HepG2 (cell line): Measurements from ENCODE around the gene TTC6. TPM values are rescaled to one million over a fixed set of nuclear protein-coding genes. Genes with fewer than 3 reads are reported as not detected.

Experiments
- CEBPB ChIP-seq: IDR thresholded peaks from 2 replicates; pipeline ENCODE4 v1.6.1; 2011; ENCODE audit warnings: low read depth, low read length, improper control_type of control experiment, borderline replicate concordance
- HNRNPL ChIP-seq: fragments of 200-400 bp; formaldehyde crosslinking; IDR thresholded peaks from 2 replicates; pipeline ENCODE4 v1.6.1; 2017; ENCODE audit warnings: mild to moderate bottlenecking, low read depth, low read length
- ISL2 ChIP-seq: sonication (generic); formaldehyde crosslinking; IDR thresholded peaks from 2 replicates; pipeline ENCODE4 v1.5.0; 2020; ENCODE audit warnings: missing genetic modification reagents
- KDM6A ChIP-seq: IDR thresholded peaks from 2 replicates; pipeline ENCODE4 v1.6.1; 2016; ENCODE audit warnings: low read depth
- NCOA1 ChIP-seq: sonication (generic); formaldehyde crosslinking; IDR thresholded peaks from 2 replicates; pipeline ENCODE4 v1.9.0; 2021; ENCODE audit warnings: missing genetic modification reagents
- NR2C2 ChIP-seq: sonication (generic); formaldehyde crosslinking; IDR thresholded peaks from 2 replicates; pipeline ENCODE4 v1.4.0; 2020; ENCODE audit warnings: missing genetic modification reagents, mild to moderate bottlenecking, moderate library complexity, borderline replicate concordance
- PRMT3 ChIP-seq: sonication (generic); formaldehyde crosslinking; IDR thresholded peaks from 2 replicates; pipeline ENCODE4 v1.8.1; 2022; ENCODE audit warnings: low read depth, mild to moderate bottlenecking, moderate library complexity, missing genetic modification reagents, borderline replicate concordance
- ZBTB21 ChIP-seq: sonication (generic); formaldehyde crosslinking; IDR thresholded peaks from 2 replicates; pipeline ENCODE4 v1.4.0; 2020; ENCODE audit warnings: missing genetic modification reagents
- ZNF10 ChIP-seq: sonication (generic); formaldehyde crosslinking; IDR thresholded peaks from 2 replicates; pipeline ENCODE4 v1.4.0; 2020; ENCODE audit warnings: mild to moderate bottlenecking, low read depth, missing genetic modification reagents, borderline replicate concordance
- ZNF101 ChIP-seq: sonication (generic); formaldehyde crosslinking; IDR thresholded peaks from 2 replicates; pipeline ENCODE4 v1.4.0; 2020; ENCODE audit warnings: mild to moderate bottlenecking, low read depth, missing genetic modification reagents, borderline replicate concordance
- ZNF431 ChIP-seq: sonication (generic); formaldehyde crosslinking; IDR thresholded peaks from 2 replicates; pipeline ENCODE4 v1.9.0; 2022; ENCODE audit warnings: missing genetic modification reagents, low read depth, mild to moderate bottlenecking, borderline replicate concordance
- ZNF616 ChIP-seq: sonication (generic); formaldehyde crosslinking; IDR thresholded peaks from 2 replicates; pipeline ENCODE4 v1.5.0; 2020; ENCODE audit warnings: low read depth, mild to moderate bottlenecking, missing genetic modification reagents
- polyA plus RNA-seq, 8 experiments: library from polyadenylated mRNA; depleted of rRNA in 3 of 8; stranded (reverse) in 7 of 8; unstranded in 1 of 8; fragments of >200 nt; fragmentation: Illumina TruSeq in 4 of 8; extraction: Trizol in 4 of 8; gene quantifications; 2 replicates each; pipeline versions ENCODE4 v1.2.1 to v1.2.3, GENCODE V29; 2011 to 2016; ENCODE audit warnings: low read depth in 4 of 8, missing spikeins in 1 of 8, mixed read lengths in 1 of 8; ENCODE audit not compliant: insufficient read depth in 1 of 8
- total RNA-seq, 5 experiments: library from RNA; depleted of rRNA; stranded (reverse); fragments of >200 nt; fragmentation: Illumina TruSeq; extraction: Trizol; gene quantifications; 2 replicates each; pipeline ENCODE4 v1.2.3, GENCODE V29; 2016; ENCODE audit warnings: low read depth in 1 of 5
- TF ChIP-seq, protein P1 (sequence below): sonication (generic); formaldehyde crosslinking; IDR thresholded peaks from 2 replicates; pipeline ENCODE4 v1.9.0; 2021; ENCODE audit warnings: missing genetic modification reagents, mild to moderate bottlenecking, borderline replicate concordance
- TF ChIP-seq, protein P2 (sequence below): sonication (generic); formaldehyde crosslinking; IDR thresholded peaks from 2 replicates; pipeline ENCODE4 v1.4.0; 2020; ENCODE audit warnings: missing genetic modification reagents, mild to moderate bottlenecking, borderline replicate concordance
- TF ChIP-seq, protein P3 (sequence below): sonication (generic); formaldehyde crosslinking; IDR thresholded peaks from 2 replicates; pipeline ENCODE4 v1.4.0; 2020; ENCODE audit warnings: missing genetic modification reagents
- TF ChIP-seq, protein P4 (sequence below): sonication (generic); formaldehyde crosslinking; IDR thresholded peaks from 2 replicates; pipeline ENCODE4 v1.4.0; 2020; ENCODE audit warnings: missing genetic modification reagents, low read depth, mild to moderate bottlenecking, borderline replicate concordance
- TF ChIP-seq, protein P5 (sequence below): sonication (generic); formaldehyde crosslinking; IDR thresholded peaks from 2 replicates; pipeline ENCODE4 v1.5.0; 2020; ENCODE audit warnings: mild to moderate bottlenecking, missing genetic modification reagents
- TF ChIP-seq, protein P6 (sequence below): sonication (generic); formaldehyde crosslinking; IDR thresholded peaks from 2 replicates; pipeline ENCODE4 v1.8.1; 2023; ENCODE audit warnings: missing genetic modification reagents, mild to moderate bottlenecking, borderline replicate concordance
- TF ChIP-seq, protein P7 (sequence below): sonication (generic); formaldehyde crosslinking; IDR thresholded peaks from 2 replicates; pipeline ENCODE4 v1.4.0; 2020; ENCODE audit warnings: missing genetic modification reagents

Gene TTC6
- total and polyA plus RNA-seq, 2 of the 13 experiments (the other 11 are each of a cell fraction or from before 2014, with no cell fraction given): 9.3 to 27.4 TPM

DNA sequence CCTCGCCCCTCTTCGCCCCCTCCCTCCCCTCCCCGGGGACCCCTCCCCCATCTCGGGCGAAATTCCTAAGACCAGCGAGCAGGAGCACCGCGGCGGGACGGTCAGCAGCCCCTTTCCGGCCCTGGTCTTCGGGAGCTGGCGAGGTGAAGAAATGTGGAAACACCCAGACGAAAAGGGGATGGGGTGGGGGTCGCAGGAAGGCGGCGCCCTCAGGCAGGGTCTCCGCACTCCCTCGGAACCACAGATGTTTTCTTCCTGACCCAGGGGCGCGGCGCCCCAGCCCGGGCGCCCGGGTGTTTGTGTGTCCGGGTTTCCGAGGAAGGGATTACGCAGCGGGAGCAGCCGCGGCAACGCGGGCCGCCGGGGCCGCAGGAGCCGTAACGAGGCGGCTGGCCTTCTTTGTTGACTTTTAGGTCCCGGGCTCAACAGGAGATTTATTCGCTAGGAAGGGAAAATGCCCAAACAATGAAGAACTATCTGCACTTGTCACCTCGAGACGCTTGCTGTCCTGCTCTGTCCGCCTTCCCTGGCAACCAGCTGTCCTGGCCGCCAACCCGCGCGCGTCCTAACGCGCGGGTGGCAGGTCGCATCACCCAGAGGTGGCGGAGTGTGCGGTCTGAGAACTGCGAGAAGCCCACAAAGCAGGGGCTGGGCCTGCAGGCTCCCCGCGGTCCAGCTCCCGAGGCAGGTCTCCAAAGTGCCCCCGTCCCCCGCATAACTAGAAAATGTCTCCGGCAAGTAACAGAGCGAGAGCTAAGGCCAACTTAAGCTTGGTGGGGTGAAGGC lies 7.4 kb upstream of the TTC6 start (continued):
- TF ChIP-seq, protein P1, sequence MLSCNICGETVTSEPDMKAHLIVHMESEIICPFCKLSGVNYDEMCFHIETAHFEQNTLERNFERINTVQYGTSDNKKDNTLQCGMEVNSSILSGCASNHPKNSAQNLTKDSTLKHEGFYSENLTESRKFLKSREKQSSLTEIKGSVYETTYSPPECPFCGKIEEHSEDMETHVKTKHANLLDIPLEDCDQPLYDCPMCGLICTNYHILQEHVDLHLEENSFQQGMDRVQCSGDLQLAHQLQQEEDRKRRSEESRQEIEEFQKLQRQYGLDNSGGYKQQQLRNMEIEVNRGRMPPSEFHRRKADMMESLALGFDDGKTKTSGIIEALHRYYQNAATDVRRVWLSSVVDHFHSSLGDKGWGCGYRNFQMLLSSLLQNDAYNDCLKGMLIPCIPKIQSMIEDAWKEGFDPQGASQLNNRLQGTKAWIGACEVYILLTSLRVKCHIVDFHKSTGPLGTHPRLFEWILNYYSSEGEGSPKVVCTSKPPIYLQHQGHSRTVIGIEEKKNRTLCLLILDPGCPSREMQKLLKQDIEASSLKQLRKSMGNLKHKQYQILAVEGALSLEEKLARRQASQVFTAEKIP (CRISPR knock-in tag): 0 out of 2 replicates have a peak, but pooled peaks have one; percentile 91
- TF ChIP-seq NCOA1 (CRISPR knock-in tag) (peak; percentile 98), NR2C2 (CRISPR knock-in tag) (no peak), KDM6A (no peak), ZNF616 (CRISPR knock-in tag) (peak; percentile 88; the same call in 1 of the 2 replicates), ZNF431 (CRISPR knock-in tag) (peak; percentile 55; the same call in 1 of the 2 replicates), ZNF10 (CRISPR knock-in tag) (no peak), ZNF101 (CRISPR knock-in tag) (no peak), HNRNPL (peak; percentile 77; the same call in 1 of the 2 replicates), CEBPB (no peak), ZBTB21 (CRISPR knock-in tag) (peak; percentile 6; the same call in 1 of the 2 replicates), ISL2 (CRISPR knock-in tag) (peak; percentile 70; the same call in 1 of the 2 replicates), PRMT3 (CRISPR knock-in tag) (no peak; the same call in 1 of the 2 replicates)
- TF ChIP-seq, protein P2, sequence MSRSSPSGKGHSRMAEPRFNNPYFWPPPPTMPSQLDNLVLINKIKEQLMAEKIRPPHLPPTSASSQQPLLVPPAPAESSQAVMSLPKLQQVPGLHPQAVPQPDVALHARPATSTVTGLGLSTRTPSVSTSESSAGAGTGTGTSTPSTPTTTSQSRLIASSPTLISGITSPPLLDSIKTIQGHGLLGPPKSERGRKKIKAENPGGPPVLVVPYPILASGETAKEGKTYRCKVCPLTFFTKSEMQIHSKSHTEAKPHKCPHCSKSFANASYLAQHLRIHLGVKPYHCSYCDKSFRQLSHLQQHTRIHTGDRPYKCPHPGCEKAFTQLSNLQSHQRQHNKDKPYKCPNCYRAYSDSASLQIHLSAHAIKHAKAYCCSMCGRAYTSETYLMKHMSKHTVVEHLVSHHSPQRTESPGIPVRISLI (CRISPR knock-in tag): no peak
- TF ChIP-seq, protein P3, sequence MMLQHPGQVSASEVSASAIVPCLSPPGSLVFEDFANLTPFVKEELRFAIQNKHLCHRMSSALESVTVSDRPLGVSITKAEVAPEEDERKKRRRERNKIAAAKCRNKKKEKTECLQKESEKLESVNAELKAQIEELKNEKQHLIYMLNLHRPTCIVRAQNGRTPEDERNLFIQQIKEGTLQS (CRISPR knock-in tag): peak; percentile 66
- TF ChIP-seq, protein P4, sequence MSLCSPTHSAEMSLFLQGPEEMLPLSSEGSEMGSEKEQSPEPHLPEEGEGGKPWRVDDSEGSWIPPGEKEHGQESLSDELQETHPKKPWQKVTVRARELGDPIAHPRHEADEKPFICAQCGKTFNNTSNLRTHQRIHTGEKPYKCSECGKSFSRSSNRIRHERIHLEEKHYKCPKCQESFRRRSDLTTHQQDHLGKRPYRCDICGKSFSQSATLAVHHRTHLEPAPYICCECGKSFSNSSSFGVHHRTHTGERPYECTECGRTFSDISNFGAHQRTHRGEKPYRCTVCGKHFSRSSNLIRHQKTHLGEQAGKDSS: peak; percentile 77
- TF ChIP-seq, protein P5, sequence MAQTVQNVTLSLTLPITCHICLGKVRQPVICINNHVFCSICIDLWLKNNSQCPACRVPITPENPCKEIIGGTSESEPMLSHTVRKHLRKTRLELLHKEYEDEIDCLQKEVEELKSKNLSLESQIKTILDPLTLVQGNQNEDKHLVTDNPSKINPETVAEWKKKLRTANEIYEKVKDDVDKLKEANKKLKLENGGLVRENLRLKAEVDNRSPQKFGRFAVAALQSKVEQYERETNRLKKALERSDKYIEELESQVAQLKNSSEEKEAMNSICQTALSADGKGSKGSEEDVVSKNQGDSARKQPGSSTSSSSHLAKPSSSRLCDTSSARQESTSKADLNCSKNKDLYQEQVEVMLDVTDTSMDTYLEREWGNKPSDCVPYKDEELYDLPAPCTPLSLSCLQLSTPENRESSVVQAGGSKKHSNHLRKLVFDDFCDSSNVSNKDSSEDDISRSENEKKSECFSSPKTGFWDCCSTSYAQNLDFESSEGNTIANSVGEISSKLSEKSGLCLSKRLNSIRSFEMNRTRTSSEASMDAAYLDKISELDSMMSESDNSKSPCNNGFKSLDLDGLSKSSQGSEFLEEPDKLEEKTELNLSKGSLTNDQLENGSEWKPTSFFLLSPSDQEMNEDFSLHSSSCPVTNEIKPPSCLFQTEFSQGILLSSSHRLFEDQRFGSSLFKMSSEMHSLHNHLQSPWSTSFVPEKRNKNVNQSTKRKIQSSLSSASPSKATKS (CRISPR knock-in tag): 0 out of 2 replicates have a peak, but pooled peaks have one; percentile 75
- TF ChIP-seq, protein P6, sequence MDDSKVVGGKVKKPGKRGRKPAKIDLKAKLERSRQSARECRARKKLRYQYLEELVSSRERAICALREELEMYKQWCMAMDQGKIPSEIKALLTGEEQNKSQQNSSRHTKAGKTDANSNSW (CRISPR knock-in tag): no peak; the same call in 1 of the 2 replicates
- TF ChIP-seq, protein P7, sequence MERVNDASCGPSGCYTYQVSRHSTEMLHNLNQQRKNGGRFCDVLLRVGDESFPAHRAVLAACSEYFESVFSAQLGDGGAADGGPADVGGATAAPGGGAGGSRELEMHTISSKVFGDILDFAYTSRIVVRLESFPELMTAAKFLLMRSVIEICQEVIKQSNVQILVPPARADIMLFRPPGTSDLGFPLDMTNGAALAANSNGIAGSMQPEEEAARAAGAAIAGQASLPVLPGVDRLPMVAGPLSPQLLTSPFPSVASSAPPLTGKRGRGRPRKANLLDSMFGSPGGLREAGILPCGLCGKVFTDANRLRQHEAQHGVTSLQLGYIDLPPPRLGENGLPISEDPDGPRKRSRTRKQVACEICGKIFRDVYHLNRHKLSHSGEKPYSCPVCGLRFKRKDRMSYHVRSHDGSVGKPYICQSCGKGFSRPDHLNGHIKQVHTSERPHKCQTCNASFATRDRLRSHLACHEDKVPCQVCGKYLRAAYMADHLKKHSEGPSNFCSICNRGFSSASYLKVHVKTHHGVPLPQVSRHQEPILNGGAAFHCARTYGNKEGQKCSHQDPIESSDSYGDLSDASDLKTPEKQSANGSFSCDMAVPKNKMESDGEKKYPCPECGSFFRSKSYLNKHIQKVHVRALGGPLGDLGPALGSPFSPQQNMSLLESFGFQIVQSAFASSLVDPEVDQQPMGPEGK (CRISPR knock-in tag): peak; percentile 63
